Heart left ventricle (tissue), 16 donors: ENCODE results near the gene LCE3D. TPM values are rescaled to one million over a fixed set of nuclear protein-coding genes. Genes with fewer than 3 reads are reported as not detected.
A peak's percentile ranks its signal among the peaks of the same experiment; 100 is the strongest.

Experiments
- ATAC-seq, 4 donors: fragments of 200-7000 bp; cut with Tn5 transposase; one replicate each; pipeline ENCODE4 v1.9.1; 2020 to 2022; ENCODE audit warnings: moderate library complexity in 4 of 4, mild to moderate bottlenecking in 3 of 4, moderate number of reproducible peaks in 1 of 4
- DNase-seq, 5 donors: peaks; one replicate each; pipeline ENCODE4 v3.0.0-alpha.2; 2020
- H3K27ac ChIP-seq, 12 donors: fragments of 200-600 bp; sonication (generic) in 4 of 12; one replicate each; pipeline versions ENCODE4 v1.5.0 to v1.8.0; 2016 to 2022; ENCODE audit warnings: mild to moderate bottlenecking in 2 of 12
- H3K27me3 ChIP-seq, 9 donors: fragments of 200-600 bp; sonication (generic) in 2 of 9; one replicate each; pipeline versions ENCODE4 v1.5.1 to v1.8.0; 2016 to 2022; ENCODE audit warnings: mild to moderate bottlenecking in 3 of 9
- H3K36me3 ChIP-seq, 9 donors: fragments of 200-600 bp; sonication (generic) in 2 of 9; one replicate each; pipeline versions ENCODE4 v1.5.0 to v1.8.0; 2018 to 2022; ENCODE audit warnings: mild to moderate bottlenecking in 2 of 9
- H3K4me1 ChIP-seq, 12 donors: fragments of 200-600 bp; sonication (generic) in 4 of 12; one replicate each; pipeline versions ENCODE4 v1.5.0 to v1.8.0; 2016 to 2022; ENCODE audit warnings: mild to moderate bottlenecking in 3 of 12
- H3K4me3 ChIP-seq, 12 donors: fragments of 200-600 bp; sonication (generic) in 4 of 12; one replicate each; pipeline versions ENCODE4 v1.5.0 to v1.8.0; 2017 to 2022; ENCODE audit warnings: mild to moderate bottlenecking in 9 of 12, moderate library complexity in 4 of 12
- H3K9me3 ChIP-seq, 12 donors: fragments of 200-600 bp; sonication (generic) in 4 of 12; one replicate each; pipeline versions ENCODE4 v1.5.0 to v1.8.0; 2016 to 2022; ENCODE audit warnings: mild to moderate bottlenecking in 1 of 12
- POLR2A ChIP-seq, 2 donors: fragments of 450-650 bp; IDR thresholded peaks; one replicate each; pipeline ENCODE4 v1.6.1; 2017; ENCODE audit warnings: antibody characterized with exemption in 2 of 2, mild to moderate bottlenecking in 2 of 2, moderate library complexity in 2 of 2
- WGBS, 4 donors: extraction: QIAGEN DNeasy Blood & Tissue Kit in 2 of 4; methylation state at CpG; one replicate each; pipeline versions ENCODE4 v1.1.5 to v1.1.7; 2013 to 2018; 5-methylcytosine and 5-hydroxymethylcytosine counted together
- intact Hi-C, 10 donors: fragments of 100-400 bp; cut with DNase I; formaldehyde crosslinking; loops; one replicate each; pipeline versions ENCODE4 v1.11.1 to v1.14.2; 2022
- polyA plus RNA-seq, 2 donors: library from polyadenylated mRNA; stranded (reverse); fragments of 200-250 nt; gene quantifications; one replicate each; pipeline ENCODE4 v1.2.3, GENCODE V29; 2013
- total RNA-seq, 9 donors: library from RNA; depleted of rRNA in 2 of 9; stranded (reverse); fragments of >200 nt in 2 of 9; fragmentation: NEBNext Ultra II Directional in 3 of 9; extraction: Animal tissue kit (Norgen Biotek cat#: 25700) in 3 of 9; gene quantifications; one replicate each; pipeline versions ENCODE4 v1.1.0 to v1.2.4, GENCODE V29; 2016 to 2023
- TF ChIP-seq, protein P1 (sequence below), 12 donors: fragments of 200-600 bp; sonication (generic) in 4 of 12; IDR thresholded peaks; one replicate each; pipeline versions ENCODE4 v1.5.0 to v1.8.0; 2018 to 2022; ENCODE audit warnings: antibody characterized with exemption in 12 of 12, mild to moderate bottlenecking in 5 of 12
- donor health status: ischemic (EF 13 %, LVEDD 7.1; RV severe dilation, severe dysfunction).
- donor health status: healthy with polysubstance abuse.
- donor health status: DM: no; HTN: yes; CAD: no.
- donor health status: DM: no; HTN: no; CAD: no.
- donor health status: ischemic (EF 25% LVEDD 6.9; RV normal size, moderate dysfunction).
- donor health status: ischemic (EF 25% LVEDD 5.7; RV mildly dilated, moderate dysfunction).
- donor health status: healthy.
- donor health status: DM: yes; HTN: yes; CAD: no.
- donor health status: ischemic (EF 35%, LVEDD 5.7; RV mildly dilated, moderate dysfunction).
- donor health status: nonischemic (EF 11% LVEDD 7.7; RV severe dilation, severe dysfunction).
- donor health status: DM: yes; HTN: yes; CAD: no.
- donor health status: PGD.
- donor health status: ischemic (EF 29% LVEDD 5.4; RV normal size, mild dysfunction).
- donor health status: nonischemic (EF 23%, LVEDD 6.1; RV moderate dilation, normal function).

Gene LCE3D
- total and polyA plus RNA-seq, 11 donors: not detected

DNA sequence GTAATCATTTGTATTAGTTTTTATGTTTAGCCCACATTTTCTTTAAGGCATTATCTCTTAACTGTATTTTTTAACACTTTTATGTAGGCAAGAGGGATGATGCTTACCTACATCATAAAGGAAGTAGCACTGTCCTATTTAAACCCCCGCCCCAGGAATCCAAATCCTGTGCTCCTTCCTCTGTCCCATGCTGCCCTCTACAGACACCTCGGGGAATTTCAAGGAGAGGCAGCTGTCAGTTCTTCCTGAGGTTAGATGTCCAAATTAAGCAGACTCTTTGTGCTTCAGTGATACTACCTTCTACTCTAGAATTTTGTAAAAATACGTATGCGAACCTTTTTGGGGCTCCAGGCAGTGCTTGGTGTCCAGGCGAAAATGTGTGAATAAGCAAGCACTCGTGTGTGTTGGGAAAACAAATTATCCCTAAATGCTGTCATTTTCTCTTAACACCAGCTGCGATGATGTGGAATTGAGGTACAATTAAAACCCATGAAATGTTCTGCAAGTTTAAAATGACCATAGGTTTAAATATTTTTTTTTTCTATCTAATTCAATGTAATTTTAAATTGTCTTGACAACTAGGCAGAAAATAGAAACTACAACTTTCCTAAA, 46.9 kb downstream of the LCE3D start:
- Histone ChIP-seq H3K27ac (no peak overlapping the region), H3K4me1 (no peaks in the 10 kb centered on the region), H3K4me3 (no peak overlapping the region), H3K27me3 (peaks cover 0 to 15% (median 3%) of the 10 kb centered on the region in 9 donors), H3K9me3 (peaks cover 0 to 6% (median 0%) of the 10 kb centered on the region in 12 donors), H3K36me3 (no peaks in the 10 kb centered on the region)
- DNase-seq (no peak), ATAC-seq (no peak)
- WGBS, 4 donors: 19 to 21% (median 20%) methylated on average over 7 of the region's 7 CpGs
- intact Hi-C loops: no loop called here
- TF ChIP-seq, protein P1, sequence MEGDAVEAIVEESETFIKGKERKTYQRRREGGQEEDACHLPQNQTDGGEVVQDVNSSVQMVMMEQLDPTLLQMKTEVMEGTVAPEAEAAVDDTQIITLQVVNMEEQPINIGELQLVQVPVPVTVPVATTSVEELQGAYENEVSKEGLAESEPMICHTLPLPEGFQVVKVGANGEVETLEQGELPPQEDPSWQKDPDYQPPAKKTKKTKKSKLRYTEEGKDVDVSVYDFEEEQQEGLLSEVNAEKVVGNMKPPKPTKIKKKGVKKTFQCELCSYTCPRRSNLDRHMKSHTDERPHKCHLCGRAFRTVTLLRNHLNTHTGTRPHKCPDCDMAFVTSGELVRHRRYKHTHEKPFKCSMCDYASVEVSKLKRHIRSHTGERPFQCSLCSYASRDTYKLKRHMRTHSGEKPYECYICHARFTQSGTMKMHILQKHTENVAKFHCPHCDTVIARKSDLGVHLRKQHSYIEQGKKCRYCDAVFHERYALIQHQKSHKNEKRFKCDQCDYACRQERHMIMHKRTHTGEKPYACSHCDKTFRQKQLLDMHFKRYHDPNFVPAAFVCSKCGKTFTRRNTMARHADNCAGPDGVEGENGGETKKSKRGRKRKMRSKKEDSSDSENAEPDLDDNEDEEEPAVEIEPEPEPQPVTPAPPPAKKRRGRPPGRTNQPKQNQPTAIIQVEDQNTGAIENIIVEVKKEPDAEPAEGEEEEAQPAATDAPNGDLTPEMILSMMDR (IDR thresholded peaks at IDR 0.05): peak in 10 of 12 donors; percentile 11 to 54 (median 36)
- TF ChIP-seq POLR2A (IDR thresholded peaks at IDR 0.05): no peak

Other genes starting within 250 kb of the LCE3D start
- not detected for gene FLG2, start 220.5 kb downstream of the LCE3D start, total RNA-seq
- gene FLG2, start 220.5 kb downstream of the LCE3D start, polyA plus RNA-seq: not detected
- gene CRNN, start 166.3 kb downstream of the LCE3D start, total RNA-seq: not detected
- under 1 TPM in 1 of 2 donors, not detected in 1; 0.24 TPM for gene CRNN, start 166.3 kb downstream of the LCE3D start, polyA plus RNA-seq
- not detected for gene LCE5A, start 69.7 kb downstream of the LCE3D start, total RNA-seq
- gene LCE5A, start 69.7 kb downstream of the LCE3D start, polyA plus RNA-seq: not detected
- gene CRCT1, start 66.0 kb downstream of the LCE3D start, total RNA-seq: not detected
- not detected for gene CRCT1, start 66.0 kb downstream of the LCE3D start, polyA plus RNA-seq
- gene LCE3E, start 13.7 kb downstream of the LCE3D start, total RNA-seq: not detected
- not detected for gene LCE3E, start 13.7 kb downstream of the LCE3D start, polyA plus RNA-seq
- not detected for gene LCE3C, start 19.7 kb upstream of the LCE3D start, total RNA-seq
- not detected for gene LCE3C, start 19.7 kb upstream of the LCE3D start, polyA plus RNA-seq
- not detected for gene LCE3B, start 33.3 kb upstream of the LCE3D start, total RNA-seq
- not detected for gene LCE3B, start 33.3 kb upstream of the LCE3D start, polyA plus RNA-seq
- gene LCE3A, start 42.6 kb upstream of the LCE3D start, total RNA-seq: not detected
- gene LCE3A, start 42.6 kb upstream of the LCE3D start, polyA plus RNA-seq: not detected
- not detected for gene LCE2D, start 82.9 kb upstream of the LCE3D start, total RNA-seq
- not detected for gene LCE2D, start 82.9 kb upstream of the LCE3D start, polyA plus RNA-seq
- gene LCE2C, start 94.8 kb upstream of the LCE3D start, total RNA-seq: not detected
- not detected for gene LCE2C, start 94.8 kb upstream of the LCE3D start, polyA plus RNA-seq
- not detected for gene LCE2B, start 105.6 kb upstream of the LCE3D start, total RNA-seq
- not detected for gene LCE2B, start 105.6 kb upstream of the LCE3D start, polyA plus RNA-seq
- not detected for gene LCE2A, start 117.8 kb upstream of the LCE3D start, total RNA-seq
- gene LCE2A, start 117.8 kb upstream of the LCE3D start, polyA plus RNA-seq: not detected
- not detected for gene LCE4A, start 127.6 kb upstream of the LCE3D start, total RNA-seq
- not detected for gene LCE4A, start 127.6 kb upstream of the LCE3D start, polyA plus RNA-seq
- gene KPRP, start 177.5 kb upstream of the LCE3D start, total RNA-seq: not detected
- gene KPRP, start 177.5 kb upstream of the LCE3D start, polyA plus RNA-seq: not detected
- not detected for gene LCE1F, start 194.6 kb upstream of the LCE3D start, total RNA-seq
- not detected for gene LCE1F, start 194.6 kb upstream of the LCE3D start, polyA plus RNA-seq
- not detected for gene LCE1E, start 205.7 kb upstream of the LCE3D start, total RNA-seq
- not detected for gene LCE1E, start 205.7 kb upstream of the LCE3D start, polyA plus RNA-seq
- gene LCE1D, start 216.2 kb upstream of the LCE3D start, total RNA-seq: not detected
- gene LCE1D, start 216.2 kb upstream of the LCE3D start, polyA plus RNA-seq: not detected
- gene LCE1C, start 226.1 kb upstream of the LCE3D start, total RNA-seq: not detected
- not detected for gene LCE1C, start 226.1 kb upstream of the LCE3D start, polyA plus RNA-seq
- not detected for gene LCE1B, start 231.5 kb upstream of the LCE3D start, total RNA-seq
- not detected for gene LCE1B, start 231.5 kb upstream of the LCE3D start, polyA plus RNA-seq
- gene LCE1A, start 247.0 kb upstream of the LCE3D start, total RNA-seq: not detected
- not detected for gene LCE1A, start 247.0 kb upstream of the LCE3D start, polyA plus RNA-seq